Activated CD4-positive, alpha-beta T cell treated with anti-CD3 and anti-CD28 coated beads for 1 hour (primary cell): ENCODE data around the gene CLCN7.

ENCODE experiments used
- DNase-seq: peaks from one replicate; pipeline ENCODE4 v3.0.0-alpha.2; 2020

The CLCN7 gene

DNA sequence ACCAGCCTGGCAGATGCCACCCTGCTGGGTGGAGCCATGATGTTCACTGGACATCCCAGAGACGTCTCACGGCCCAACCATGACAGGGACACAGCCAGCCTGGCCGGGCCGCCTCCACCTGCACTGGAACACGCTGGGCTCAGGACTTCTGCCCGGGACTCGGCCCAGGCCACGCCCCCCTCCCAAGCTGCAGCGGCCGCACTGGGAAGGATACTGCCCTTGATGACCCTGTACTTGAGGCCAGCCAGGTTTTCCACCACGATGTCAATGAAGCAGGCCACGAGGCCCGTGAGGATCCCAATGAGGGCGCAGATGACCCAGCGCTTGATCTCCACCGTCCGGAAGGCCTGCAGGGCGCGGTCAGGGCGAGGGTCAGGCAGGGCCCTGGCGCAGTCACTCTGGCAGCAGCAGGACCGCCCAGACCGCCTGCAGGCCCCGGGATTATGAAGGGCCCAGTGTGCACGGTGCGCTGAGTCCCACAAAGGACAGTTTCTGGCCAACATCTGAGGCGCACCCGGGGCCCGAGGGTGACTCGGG is 14.2 kb downstream of the CLCN7 start:
- no peak for DNase-seq

DNA sequence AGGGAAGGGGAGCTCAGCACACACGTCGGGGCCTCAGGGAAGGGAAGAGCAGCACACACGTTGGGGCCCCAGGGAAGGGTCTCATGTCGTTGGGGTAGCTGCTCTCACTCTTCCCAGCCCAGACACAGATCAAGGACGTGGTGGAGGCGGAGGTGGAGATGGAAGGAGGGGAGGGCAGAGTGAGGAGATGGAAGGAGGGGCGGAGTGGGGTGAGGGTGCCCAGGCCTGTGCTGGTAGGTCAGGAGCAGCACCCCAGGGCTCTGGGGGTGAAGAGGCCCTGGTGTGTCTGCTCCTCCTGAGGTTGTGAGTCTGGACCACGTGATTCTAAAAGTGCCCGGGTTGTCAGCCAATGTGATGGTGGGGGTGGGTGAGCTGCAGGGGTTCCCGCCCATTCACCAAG is 14.9 kb downstream of the CLCN7 start:
- no peak for DNase-seq

DNA sequence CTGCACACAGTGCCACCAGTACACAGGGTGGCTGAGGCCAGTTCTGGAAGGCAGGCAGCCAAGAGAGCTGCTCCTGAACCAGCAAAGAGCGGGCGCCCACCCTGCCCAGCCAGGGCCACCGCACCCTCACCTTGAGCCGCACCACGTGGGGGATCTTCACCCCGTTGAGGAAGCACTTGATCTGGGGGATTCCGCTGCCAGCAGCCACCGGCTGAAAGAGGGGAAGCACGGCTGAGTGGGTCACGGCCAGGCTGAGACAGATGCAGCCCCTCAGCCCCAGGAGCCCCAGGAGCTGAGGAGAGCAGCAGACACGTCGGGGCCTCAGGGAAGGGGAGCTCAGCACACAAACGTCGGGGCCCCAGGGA is 15.9 kb downstream of the CLCN7 start:
- DNase-seq = no peak

DNA sequence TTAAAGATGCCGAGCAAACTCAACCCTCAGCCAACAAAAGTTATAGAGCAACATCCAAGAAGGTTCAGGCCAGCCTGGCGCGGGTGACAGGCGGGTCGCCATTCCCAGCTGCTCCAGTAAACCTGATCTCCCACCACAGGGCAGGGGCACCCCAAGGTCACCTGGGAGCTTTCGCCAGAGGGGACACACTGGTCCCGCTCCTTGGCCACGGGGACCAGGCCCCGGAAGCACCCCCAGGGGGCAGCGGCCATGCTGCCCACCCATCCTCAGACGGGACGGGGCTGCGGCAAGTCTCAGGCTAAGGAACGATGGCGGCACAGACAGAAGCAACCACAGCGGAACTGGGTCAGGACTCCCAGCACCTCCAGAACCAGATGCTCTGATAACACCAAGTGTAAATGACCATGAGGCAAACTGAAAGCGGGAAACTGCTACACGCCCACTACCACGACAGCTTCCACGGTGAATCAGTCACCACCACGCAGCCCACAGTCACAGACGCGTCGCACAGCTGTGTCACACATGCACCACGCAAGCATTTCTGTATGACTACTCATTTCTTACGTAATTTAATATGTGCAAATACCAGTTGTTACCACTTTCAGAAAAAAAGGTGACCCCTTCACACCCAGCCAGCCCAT is 16.4 kb downstream of the CLCN7 start:
- DNase-seq = no peak

DNA sequence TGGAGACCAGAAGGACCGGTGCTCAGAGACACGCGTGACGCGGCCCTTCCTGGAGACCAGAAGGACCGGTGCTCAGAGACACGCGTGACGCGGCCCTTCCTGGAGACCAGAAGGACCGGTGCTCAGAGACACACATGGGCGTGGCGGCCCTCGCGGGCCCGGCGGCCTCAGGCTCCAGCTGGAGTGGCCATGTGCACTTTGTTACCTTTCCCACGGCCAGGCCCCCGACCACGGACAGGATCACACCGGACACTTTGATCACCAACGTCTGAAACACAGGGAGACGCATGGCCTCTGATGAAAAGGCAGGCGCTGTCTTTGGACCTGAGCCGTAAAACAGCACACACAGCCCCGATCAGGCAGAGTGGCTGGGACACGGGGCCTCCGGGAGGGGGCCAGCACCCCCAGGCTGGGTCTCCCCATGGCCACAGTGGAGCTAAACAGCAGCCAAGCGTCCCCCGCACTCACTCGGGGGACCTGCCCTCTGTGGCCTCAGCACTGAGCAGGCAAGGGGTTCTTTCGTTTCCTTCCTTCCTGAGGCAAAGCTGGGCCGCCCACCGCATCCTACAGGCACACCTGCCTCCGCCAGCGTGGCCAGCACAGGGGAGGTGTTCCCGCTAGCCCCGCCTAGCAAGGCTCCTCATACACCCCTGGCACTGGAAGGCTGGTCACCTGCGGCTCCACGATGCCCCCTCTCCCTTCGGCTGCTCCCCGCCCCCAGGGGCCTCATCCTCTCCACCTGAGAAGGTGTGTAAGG is 17.2 kb downstream of the CLCN7 start:
- DNase-seq = no peak

DNA sequence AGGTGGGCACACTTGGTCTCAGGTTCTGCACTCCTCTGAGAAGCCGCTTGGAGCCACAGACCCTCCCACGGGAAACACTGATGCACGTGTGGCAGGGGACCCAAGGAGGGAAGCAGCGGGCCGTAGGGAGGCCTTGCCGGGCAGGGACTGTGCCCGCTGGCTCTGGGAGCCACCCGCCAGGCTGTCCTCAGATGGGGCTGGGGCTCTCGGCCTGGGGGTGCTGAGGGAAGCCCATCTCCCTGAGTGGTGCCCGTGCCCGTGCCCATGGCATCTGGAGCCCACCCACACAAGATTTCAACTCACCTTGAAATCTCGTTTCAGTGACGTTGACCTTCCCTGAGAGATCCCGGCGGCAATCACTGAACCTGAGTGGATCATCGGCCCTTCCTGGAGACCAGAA is 17.9 kb downstream of the CLCN7 start:
- no peak for DNase-seq

DNA sequence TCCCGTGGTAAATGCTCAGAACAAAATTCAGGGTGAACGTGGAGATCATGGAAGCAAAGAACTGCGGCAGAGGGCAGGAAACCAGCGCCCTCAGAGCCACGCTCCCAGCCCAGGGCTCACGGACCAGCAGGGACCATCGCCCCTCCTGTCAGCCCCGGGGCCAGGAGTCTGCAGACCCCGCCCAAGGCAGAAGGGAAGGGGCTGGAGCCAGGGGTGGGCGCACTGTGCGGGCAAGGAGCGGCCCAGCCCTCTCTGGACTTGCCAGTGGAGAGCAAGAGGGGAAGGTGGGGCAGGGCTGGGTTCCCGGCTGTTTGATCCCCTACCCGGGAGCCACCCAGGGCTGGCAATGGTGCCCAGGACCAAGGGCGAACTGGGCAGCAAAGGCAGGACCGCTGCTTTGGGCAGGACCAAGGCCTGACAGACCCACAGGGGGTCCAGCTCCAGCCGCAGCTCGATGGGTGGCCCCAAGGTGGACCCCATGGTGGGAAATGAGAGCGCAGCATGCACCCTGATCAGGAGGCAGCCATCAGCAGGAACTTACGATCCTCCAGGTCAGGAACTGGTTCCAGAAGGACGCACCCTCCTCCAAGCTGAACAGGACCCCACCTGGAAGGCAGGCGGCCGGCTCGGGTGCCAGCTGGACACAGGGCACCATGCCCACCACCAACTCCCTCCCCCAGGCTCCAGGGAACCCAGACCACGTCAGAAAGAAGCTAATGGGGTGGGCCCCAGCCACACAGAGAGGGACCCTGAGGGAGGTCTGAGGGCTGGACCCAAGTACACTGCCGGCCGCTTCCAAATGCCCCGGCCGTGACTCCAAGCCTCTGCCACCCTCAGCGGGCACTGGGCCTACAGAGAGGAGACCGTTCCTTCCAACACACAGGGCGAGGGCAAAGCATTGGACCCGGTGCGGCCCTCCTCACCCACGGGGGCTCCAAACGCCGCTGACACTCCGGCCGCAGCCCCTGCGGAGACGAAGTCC is 19.3 kb downstream of the CLCN7 start:
- DNase-seq = no peak

DNA sequence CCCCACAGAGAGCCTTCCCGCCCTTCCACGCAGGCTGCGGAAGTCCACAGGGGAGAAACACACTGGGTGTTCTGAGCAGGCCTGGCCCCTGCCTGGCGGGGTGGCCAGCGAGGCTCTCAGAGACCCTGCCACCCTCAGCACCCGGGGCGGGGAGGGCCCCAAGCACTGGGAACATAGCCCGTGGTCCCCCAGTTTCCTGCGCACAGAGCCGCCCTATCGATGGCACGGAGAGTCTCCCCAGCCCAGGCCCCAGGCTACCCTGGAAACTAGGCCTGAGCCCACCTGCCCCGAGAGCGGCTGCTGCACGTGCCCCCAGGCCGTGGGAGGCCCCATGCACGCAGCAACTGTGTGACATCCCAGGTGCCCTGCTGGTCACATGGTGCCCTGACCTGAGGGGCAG is 20.3 kb downstream of the CLCN7 start:
- DNase-seq = no peak

DNA sequence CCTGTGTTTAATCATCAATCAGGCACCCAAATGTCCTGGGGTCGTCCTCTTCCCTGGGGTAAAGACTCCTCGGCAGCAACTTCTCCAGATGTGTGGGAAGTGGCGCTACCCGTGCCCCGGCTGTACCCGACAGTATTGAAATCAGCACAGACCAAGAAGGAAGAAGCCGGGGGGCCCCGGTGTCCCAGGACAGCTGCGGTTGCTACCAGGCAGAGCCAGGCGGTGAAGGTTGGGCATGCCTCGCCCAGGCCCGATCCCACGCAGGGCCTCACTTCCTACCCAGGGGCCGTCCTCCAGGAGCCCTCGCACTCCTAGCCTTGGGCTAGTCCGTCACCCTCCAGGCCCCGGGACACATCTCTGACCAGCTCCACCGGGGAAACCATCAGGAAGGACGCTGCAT is 21.5 kb downstream of the CLCN7 start:
- DNase-seq = no peak

DNA sequence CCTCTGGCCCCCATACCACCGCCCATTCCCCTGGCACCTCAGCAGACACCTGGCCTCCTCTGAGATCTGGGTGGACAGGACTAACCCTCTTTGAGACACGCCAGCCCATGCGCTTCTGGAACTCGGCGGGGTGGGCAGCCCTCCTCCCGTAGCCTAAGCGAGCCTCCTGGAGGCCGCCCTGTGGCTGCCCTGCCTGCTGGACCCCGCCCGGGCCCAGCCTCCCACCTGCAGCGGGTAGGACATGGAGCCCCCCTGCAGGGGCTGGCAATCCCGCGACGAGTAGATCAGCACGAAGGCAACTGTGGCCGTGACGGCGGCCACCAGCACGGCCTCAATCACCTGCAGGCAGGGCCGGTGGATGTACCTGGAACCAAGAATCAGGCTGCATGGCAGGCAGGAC is 22.3 kb downstream of the CLCN7 start:
- DNase-seq = no peak

DNA sequence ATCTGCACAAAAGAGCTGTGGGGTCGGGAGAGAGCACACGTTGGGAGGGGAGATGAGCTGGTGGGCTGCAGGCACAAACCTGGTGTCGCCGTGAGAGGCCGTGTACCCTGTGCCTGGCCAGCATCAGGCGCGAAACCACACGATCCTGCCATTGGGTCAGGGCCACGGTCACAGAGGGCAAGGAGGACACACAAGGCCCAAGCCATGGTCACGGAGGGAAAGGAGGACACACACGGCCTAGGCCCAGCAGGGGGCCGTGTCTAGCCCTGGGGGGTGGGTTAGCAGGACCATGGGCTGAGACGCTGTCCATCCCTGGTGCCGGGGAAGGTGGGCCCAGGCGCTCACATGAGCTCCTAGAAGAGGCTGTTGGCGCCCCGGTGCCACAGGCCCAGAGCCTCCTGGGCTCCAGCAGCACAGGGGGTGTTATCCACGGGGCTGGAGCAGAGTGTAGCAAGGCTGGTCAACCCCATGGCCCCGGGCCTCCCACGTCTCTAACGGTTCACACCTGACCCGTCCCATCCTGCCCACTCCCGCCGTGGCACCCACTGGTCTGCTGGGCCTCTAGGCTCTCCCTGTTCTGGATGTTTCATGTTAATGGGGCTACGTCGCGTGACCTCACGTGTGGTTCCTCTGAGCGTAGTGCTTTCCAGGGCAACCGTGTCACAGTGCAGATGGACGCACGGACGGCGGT is 23.0 kb downstream of the CLCN7 start:
- no peak for DNase-seq

DNA sequence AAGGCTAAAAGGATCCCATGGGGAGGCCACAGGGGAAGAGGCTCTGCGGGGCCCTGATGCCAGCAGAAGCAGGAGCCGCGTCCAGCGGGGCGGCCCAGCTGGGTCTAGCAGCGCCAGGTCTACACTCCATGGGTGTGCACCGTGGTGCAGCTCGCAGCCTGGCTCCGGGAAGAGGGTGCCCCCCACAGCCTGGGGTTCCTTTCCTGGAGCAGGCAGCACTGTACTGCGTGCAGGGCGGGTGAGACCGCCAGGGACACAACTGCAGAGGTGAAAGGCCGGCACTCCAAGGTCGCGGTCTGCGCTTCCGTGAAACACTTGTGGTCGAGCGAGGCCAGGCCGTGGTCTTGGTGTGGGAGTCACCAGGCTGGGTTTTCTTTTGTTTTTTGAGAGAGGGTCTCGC is 24.0 kb downstream of the CLCN7 start:
- DNase-seq = no peak

DNA sequence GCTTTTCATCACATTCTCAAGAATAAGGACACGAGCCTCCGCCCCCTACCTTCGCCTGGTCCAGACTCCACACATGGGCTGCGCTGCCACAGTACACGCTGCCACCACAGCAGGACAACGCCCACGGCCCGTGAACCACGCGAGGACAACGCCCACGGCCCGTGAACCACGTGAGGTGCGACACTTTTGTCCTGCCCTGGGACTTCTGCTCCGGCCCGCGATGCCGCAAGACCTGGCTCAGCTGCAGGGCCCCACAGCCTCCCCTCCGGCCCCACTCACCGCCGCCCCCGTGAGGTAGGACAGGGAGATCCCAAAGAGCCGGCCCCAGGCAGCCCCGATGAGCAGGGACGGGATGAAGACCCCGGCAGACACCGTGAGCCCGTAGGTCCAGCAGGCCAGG is 24.6 kb downstream of the CLCN7 start:
- DNase-seq = no peak

DNA sequence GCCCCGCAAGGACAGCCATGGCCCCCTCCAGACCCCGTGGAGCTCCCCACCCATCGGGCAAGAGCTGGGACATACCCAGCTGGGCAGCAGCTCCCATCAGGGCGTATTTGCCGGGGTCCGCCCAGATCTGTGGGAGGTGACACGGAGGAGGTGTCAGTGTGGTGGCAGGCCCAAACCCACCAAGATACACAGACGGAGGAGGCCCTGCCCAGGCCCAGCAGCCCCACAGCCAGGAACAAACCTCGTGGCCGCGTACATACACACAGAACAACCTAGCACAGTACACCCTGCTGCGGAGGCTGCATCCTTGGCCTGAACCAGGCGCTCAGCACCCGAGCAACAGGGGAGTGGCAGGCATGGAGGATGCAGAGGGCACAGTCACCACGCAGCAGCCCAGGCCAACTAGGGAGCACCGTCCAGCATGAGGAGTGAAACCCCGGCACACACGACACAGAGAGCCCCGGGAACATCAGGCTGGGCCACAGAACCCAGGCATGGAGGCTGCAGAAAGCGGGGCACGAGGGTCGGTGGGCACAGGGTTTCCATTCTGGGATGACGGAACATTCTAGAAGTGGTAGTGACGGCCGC is 25.5 kb downstream of the CLCN7 start:
- no peak for DNase-seq

DNA sequence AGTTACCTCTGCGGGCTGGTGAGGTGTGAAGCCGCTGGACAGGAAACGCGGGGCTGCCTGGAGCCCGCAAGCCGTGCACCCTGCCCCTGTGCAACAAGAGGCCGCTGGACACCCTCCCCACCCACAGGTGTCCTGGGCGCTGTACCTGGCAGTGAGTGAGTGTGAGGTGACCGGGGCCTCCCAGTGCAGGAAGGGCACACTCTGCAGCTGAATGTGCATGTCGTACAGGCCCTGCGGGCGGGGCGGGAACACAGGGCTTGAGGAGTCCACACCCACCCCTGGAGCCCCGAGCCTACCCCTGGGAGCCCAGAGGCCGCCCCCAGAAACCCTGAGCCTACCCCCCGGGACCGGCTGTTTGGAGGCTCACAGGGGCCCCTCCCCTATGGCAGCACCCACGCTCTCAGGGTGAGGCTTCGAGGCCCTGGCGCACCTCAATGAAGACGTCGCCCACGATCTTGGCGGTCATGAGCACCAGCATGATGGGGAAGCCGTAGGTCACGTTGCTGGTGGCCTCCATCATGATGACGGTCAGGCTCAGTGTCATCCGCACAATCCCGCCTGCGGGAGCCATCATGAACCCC is 26.2 kb downstream of the CLCN7 start:
- DNase-seq = no peak

DNA sequence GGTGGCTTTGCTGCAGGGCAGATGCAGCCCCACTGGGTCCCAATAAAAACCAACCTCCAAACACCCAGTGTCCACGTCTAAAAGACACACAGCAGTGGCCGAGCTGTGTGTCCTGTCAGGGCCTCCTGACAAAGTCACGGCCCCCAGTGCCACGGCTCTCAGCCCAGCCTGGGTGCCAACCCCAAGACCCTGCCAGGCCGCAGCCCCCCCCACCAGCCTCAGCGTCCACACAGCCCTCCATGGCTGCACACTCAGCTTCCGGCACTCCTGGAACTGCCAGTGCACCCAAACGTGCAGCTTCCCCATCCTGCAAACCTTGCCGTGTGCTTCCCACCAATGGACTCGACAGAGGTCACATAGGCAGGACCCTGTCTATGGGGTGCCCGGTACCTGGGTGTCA is 26.9 kb downstream of the CLCN7 start:
- no peak for DNase-seq

DNA sequence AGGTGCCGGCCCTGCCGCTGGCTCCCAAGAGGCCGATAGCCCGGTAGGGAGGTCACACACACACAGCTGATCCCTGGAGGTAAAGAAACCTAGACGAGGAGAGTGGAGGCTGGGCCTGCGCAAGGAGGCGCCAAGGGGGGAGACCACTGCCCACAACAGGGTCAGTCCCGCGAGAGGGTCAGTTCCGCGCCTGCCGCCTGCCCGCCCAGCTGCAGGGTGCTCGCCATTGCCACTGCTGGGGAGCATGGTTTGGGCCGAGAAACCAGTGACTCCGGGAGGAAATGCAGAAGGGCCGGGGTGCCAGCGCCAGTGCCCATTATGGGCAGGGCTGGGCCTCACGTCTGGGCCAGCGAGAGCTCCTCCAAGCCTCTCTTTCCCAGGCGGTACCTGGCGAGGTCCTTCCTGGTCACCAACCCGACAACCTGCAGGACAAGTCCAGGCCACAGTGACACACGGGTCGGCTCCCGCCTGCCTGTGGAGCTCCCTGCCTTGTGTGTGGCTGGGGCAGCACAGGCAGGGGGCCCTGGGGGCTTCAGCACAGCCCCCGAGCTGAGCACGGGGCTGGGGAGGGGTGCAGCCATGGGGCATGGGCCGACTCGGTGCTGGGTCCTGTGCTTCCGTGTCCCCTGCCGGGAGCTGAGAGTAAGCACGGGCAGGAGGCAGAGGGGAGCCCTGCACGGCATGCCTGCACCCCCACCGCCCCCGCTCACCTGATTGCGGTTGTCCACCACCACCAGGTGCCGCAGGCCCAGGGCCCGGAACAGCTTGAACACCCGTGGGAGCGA is 28.3 kb downstream of the CLCN7 start:
- DNase-seq = no peak

DNA sequence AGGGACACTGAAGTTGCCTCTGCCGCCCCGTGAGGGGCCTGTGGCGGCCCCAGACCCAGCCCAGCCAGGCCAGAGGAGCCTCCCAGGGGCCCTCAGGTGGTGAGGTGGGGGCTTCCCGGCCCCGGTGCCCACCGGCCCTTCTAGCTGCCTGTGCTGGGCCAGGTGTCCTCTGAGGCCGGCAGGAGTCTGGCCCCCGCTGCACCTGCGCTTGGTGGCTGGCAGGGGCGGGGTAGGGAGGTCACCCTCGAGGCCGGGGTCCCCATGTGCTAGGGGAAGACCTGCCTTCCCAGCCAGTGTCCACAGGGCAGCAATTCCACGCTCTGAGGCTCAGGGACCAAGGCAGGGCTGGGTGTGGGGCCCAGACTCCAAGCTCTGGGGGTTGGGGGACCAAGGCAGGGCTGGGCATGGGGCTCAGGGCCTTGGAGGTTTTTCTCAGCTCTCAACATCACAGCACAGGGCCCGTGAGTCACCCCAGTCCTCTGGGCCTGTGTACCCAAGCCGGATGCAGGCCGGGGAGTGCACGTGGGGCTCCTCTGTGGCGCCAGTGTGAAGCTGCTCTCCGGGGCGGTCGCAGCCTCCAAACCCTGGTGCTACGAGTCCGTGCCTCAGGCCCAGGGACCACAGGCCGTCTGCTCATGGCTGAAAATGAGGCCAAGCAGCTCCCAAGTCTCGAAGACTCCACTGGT is 29.2 kb downstream of the CLCN7 start:
- no peak for DNase-seq

DNA sequence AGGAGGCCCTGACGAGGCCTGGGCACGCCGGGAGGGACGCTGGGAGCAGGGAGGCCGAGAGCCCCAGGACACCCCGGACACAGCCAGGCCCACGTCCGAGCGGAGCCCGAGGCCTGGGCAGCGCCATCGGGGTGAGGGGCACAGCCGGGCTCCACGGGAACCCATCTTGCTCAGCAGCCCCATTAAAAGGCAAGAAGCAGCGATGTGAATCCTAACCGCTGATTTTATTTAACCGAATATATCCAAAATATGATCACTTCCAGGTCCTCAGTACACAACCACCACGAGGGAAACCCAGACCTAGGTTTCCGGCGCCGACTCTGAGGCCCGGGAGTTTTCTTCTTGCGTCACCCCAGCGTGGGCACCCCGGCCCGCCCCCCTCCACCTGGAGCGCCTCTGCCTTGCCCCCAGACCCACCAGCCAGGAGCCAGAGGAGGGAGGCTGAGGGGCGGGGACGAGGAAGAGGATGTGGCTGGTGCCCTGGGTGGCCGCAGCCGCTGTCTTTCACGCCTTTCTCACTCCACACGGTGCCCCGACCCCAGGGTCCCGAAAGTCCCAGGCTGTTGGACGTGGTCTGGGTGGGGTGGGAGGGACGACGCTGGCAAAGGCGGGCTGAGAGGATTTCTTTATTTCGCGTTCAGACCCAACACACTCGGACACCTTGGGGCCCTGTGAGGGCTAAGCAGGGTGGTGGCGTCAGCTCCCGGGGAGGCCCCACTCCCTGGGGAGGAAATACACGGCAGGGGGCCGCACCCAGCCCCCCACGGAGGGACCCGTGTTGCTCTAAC is 29.9 kb downstream of the CLCN7 start:
- DNase-seq = no peak
